ENCODE results near the gene FAM186B.

Gene FAM186B

DNA sequence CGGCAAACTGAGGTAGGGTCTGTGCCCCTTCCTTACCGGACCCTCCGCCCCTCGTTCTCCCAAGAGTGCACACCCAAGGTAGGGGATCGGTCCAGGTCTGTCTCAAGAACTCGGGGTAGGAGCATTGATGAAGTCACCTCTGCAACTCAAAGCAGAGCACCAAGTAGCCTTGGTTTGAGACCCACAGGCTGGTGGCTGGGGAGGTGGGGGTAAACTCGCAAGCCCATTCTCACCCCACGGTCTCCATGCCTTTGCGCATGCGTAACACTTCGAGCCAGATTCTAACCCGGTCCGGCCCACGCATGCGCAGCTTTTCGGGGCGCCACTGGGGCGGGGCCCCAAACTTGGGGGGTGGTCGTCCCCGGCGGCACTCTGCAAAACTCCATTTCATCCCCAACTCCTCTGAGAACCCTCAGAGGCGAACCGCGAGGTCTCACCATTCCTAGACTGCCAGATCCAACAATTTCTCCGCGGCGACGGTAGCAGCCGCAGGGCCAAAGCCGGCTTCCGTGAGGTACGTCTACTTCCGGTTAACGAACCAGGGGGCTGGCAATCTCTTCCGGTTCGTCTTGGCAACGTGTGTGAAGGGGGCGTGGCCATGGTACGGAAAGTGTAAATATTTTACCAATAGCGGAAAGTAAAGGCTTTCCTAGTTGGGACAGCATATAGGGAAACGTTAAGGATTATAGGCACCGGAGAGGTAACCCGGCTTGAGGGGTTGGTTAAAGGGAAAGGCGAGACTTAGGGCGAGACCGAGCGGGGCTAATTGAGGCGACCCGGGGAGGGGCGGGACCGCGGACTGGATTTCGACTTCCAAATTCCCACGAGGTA lies 37.6 kb downstream of the FAM186B start, which contains the start of gene MCRS1:
Gene MCRS1, minus strand, starts transcription at position 532 of the 831 bp plus-strand sequence. CDS start 1,411 bp downstream, outside the sequence.
- peak; percentile 85 for DNase-seq

DNA sequence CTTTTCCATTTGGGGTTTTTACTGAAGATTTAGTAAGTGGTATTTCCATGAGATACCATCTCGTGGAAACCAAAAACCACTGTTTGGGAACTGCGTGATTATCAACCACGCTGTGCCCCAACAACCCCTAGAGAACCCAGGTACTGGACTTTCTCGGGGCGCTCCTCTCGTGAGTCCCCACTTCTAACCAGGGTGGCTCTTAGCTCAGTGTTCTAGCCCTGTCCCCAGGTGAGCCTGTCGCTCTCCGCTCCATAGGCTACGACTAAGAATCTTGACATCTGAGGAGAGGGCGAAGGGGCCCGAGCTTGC lies 38.2 kb downstream of the FAM186B start:
- DNase-seq: no peak

- no peak for DNase-seq
These were observed 39.1 kb downstream of the FAM186B start for GRCh38 chr12:49566361-49566760.

GRCh38 chr12:49565406-49566265 lies 39.8 kb downstream of the FAM186B start:
- DNase-seq: no peak

GRCh38 chr12:49564686-49565405 lies 40.6 kb downstream of the FAM186B start:
- no peak for DNase-seq

- DNase-seq: no peak
These were observed 41.3 kb downstream of the FAM186B start for GRCh38 chr12:49563951-49564685.

GRCh38 chr12:49562831-49563230 lies 42.6 kb downstream of the FAM186B start:
- no peak for DNase-seq

DNA sequence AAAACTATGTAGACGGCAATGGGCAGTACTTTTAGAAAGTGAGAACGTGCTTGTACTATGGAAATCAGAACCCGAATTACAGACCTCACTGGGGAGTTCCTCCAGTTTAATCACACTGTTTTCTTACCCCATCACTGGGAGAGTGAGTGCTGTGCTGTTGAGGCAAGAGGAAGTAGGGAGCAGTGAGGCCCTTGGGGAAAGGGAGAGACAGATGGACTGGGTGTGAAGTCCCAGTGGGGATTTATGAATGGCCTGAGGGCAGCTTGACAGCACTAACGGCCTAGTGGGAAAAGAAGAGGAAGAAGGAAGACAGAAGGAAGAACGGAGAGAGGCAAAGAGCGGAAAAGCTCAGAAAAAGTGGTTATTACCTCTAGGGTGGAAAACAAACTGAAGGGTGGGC lies 43.2 kb downstream of the FAM186B start:
- DNase-seq: no peak

DNA sequence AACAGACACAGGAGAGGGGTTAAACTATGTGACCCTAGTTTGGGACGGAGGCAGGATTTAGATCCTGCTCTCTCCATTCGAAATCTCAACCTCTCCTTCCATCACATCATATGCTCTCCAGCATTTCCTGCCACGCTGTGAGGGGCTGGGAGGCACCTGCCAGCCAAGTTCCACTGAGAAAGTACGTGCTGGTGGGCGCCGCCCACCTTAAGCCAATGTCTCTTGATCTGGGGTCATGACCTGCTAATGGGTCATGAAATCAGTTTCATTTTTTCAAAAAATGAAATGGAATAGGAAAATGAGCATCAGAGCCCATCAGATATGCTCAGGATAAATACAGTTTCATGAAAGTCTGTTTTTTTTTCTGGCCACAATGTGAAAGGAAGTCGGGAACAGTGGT lies 44.7 kb downstream of the FAM186B start:
- no peak for DNase-seq

- DNase-seq: no peak
These were observed 46.3 kb downstream of the FAM186B start for GRCh38 chr12:49559011-49559675.

DNA sequence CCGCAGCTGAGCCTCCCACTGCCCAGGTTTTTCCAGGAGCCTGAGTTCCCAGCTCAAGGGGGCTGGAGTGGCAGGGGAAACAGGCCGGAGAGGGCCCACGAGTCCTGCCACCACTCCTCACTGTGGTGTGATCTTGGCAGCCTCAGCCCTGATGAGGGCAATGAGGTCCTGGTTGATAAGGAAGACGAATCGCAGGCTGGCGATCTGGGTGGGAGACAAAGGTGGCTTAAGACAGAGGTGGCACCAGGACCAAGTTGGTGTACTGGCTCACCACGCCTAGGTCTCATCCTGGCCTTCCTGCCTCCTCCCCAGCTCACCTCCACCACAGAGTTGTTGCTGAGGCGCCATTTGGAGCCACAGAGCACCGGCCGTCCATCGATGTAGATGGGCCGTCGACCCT lies 46.9 kb downstream of the FAM186B start:
- no peak for DNase-seq

DNA sequence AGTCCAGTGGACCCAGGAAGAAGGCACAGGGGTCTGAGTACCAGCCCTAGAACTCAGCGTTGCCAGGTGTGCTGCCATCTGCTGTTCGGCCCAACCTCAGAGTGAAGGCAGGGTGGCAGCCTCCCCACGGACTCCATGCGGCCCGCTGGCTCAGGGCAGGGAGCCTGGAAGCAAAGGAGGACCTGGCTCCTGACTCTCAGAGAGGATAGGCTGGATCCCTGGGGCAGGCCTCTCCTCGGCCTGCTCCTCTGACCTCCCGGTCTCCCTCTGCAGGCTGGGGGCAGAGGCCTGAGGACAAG lies 47.6 kb downstream of the FAM186B start:
- no peak for DNase-seq

- DNase-seq: no peak
These were observed 48.1 kb downstream of the FAM186B start for GRCh38 chr12:49557187-49557916.

- no peak for DNase-seq
These were observed 48.9 kb downstream of the FAM186B start for GRCh38 chr12:49556391-49557186.

GRCh38 chr12:49555631-49556390 lies 49.6 kb downstream of the FAM186B start:
- DNase-seq: no peak

- DNase-seq: no peak
These were observed 51.2 kb downstream of the FAM186B start for GRCh38 chr12:49554266-49554665.

DNA sequence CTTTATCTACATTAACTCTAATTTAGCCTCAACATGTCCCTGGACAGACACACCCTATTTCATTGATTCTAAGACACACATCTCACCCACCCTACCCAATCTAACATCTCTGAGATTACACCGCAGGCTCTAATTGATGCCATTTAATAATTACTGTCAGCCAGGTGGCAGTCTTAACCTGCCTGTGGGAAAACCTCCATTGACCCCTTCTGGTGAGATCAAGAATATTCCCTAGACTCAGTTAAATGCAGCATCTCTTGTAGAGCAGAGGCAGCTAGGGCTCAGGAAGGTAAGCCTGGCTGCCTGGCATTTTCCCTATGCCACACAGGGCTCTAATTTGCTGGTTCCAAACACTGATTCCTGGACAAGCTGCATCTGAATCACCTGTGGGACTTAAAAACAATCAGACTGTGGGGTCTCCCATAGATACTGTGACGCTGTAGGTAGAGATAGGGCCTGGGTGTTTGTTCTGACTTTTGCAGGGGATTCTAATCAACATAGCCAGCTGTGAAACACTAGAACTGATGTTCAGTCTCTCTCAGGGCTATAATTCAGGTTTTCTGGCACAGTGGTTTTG lies 51.8 kb downstream of the FAM186B start:
- no peak for DNase-seq

- DNase-seq: no peak
These were observed 52.5 kb downstream of the FAM186B start for GRCh38 chr12:49552899-49553298.

- DNase-seq: no peak
These were observed 53.0 kb downstream of the FAM186B start for GRCh38 chr12:49552425-49552824.

DNA sequence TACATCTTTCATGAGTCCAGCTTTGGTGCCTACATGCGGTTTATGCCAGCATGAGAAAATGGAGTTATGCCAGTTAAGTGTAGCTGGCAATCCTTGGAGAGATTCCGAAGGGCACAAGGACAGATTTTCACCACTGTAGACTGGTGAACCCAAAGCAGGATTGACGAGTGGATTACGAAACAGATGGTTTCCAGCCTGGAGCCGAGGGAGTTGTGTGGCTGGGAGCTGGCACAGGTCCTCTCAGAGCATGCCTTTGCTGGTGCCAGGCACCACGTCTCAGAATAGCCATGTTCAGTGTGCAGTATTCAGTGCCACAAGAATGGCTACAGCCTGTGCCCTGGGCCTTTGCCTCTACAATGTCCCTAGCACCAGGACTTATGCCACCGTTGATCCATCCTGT lies 53.4 kb downstream of the FAM186B start:
- no peak for DNase-seq
